Ovary (tissue), 9 donors: ENCODE results near the gene EFL1. TPM values are rescaled to one million over a fixed set of nuclear protein-coding genes. Genes with fewer than 3 reads are reported as not detected.
"Not testable (repeated sequence)": the region's sequence is repeated elsewhere in the genome, so short reads cannot be mapped to it uniquely, and the experiment has no call there.

Experiments
- DNase-seq, 5 donors: peaks; one replicate each; pipeline ENCODE4 v3.0.0-alpha.2; 2019 to 2020
- H3K27ac ChIP-seq, 2 donors: fragments of 200-600 bp; one replicate each; pipeline versions ENCODE4 v1.5.1 to v1.8.0; 2019 to 2022
- H3K27me3 ChIP-seq: fragments of 200-600 bp; one replicate; pipeline ENCODE4 v1.8.0; 2022
- H3K36me3 ChIP-seq: fragments of 200-600 bp; sonication (generic); one replicate; pipeline ENCODE4 v1.5.1; 2019
- H3K4me1 ChIP-seq: one replicate; pipeline ENCODE4 v1.8.1; 2013; ENCODE audit warnings: mild to moderate bottlenecking, moderate library complexity; ENCODE audit not compliant: insufficient read depth
- H3K4me3 ChIP-seq: fragments of 200-600 bp; sonication (generic); one replicate; pipeline ENCODE4 v1.5.1; 2017
- H3K9me3 ChIP-seq, 2 donors: fragments of 200-600 bp in 1 of 2; sonication (generic) in 1 of 2; one replicate each; pipeline versions ENCODE4 v1.5.1 to v1.8.1; 2013 to 2019; ENCODE audit warnings: mild to moderate bottlenecking in 1 of 2, moderate library complexity in 1 of 2
- EP300 ChIP-seq: sonication (generic); formaldehyde crosslinking; IDR thresholded peaks from one replicate; pipeline ENCODE4 v1.6.1; 2017; ENCODE audit warnings: antibody characterized with exemption
- POLR2A ChIP-seq: fragments of 450-650 bp; IDR thresholded peaks from one replicate; pipeline ENCODE4 v1.6.1; 2017; ENCODE audit warnings: antibody characterized with exemption, mild to moderate bottlenecking, moderate library complexity
- WGBS, 3 donors: extraction: QIAGEN DNeasy Blood & Tissue Kit in 1 of 3; methylation state at CpG; one replicate each; pipeline versions ENCODE4 v1.1.5 to v1.1.7; 2013 to 2017; 5-methylcytosine and 5-hydroxymethylcytosine counted together
- intact Hi-C, 4 donors: fragments of 100-400 bp; cut with DNase I; formaldehyde crosslinking; loops; one replicate each; pipeline versions ENCODE4 v1.11.0 to v1.15.1; 2022 to 2023
- polyA plus RNA-seq, 2 donors: library from polyadenylated mRNA; stranded (reverse); fragments of 200-250 nt in 1 of 2; fragments of 350-450 nt in 1 of 2; fragmentation: Illumina TruSeq in 1 of 2; extraction: RNeasy Lipid Tissue Mini Kit (QIAGEN cat#74804) in 1 of 2; gene quantifications; one replicate each; pipeline ENCODE4 v1.2.3, GENCODE V29; 2013 to 2014
- total RNA-seq, 7 donors: library from RNA; depleted of rRNA in 2 of 7; stranded (reverse); fragments of >200 nt in 2 of 7; fragmentation: NEBNext Ultra II Directional in 3 of 7; extraction: Animal tissue kit (Norgen Biotek cat#: 25700) in 3 of 7; gene quantifications; one replicate each; pipeline versions ENCODE4 v1.1.0 to v1.2.4, GENCODE V29; 2016 to 2023
- TF ChIP-seq, protein P1 (sequence below), 3 donors: fragments of 450-650 bp in 2 of 3; fragments of 200-600 bp in 1 of 3; IDR thresholded peaks; one replicate each; pipeline versions ENCODE4 v1.5.1 to v1.8.0; 2016 to 2022; ENCODE audit warnings: antibody characterized with exemption in 3 of 3, mild to moderate bottlenecking in 1 of 3
- donor health status: DM: no; HTN: no; CAD: no; lungs with moderate emphysema.
- donor health status: DM: no; HTN: no; CAD: no.
- donor health status: Bipolar disorder and iron deficiency.
- donor health status: DM: yes; HTN: yes; CAD: no.
- donor health status: DM: no; HTN: no; CAD: no.
- donor health status: DM: yes; HTN: yes; CAD: no.

EFL1 gene
- total and polyA plus RNA-seq, 9 donors, result 4.1 to 15.2 (median 8.9) TPM

DNA sequence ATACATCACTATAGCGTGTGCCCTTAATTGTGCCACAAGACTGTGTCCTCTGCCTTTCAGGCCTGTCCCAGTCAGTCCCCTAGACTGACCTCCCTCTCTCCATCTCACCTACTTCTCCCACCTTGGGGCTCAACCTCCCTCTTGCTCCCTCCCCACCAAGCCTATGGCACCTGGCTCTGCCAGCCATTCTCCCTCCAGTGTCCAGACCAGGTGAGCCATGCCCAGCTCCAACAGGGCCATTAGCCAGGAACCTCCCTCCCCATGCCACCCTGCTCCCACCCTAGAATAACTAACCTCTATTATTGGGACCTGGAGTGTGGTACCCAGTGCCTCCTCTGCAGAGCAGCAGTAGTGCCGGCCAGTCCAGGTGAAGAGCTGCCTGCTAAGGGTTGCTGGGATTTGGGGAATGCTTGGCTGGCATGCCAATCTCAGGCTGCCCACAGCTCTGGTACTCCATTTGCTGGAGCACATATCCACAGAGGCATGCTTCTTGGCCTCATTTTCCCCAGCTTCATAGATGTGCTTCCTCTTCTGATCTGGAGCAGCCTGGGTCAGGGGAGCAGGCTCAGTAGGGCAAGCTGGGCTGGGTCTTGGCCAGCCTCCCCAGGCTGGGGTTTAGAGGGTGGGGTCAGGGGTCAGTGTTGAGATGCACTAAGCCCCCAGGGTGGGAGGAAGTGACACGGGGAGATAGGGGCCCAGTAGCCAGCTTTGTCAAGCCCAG lies 38.9 kb upstream of the EFL1 start:
- intact Hi-C loops, result no loop called here
- no peaks in the 10 kb centered on the region for H3K36me3 ChIP-seq
- no peak for TF ChIP-seq EP300
- TF ChIP-seq POLR2A, result no peak
- TF ChIP-seq, protein P1, sequence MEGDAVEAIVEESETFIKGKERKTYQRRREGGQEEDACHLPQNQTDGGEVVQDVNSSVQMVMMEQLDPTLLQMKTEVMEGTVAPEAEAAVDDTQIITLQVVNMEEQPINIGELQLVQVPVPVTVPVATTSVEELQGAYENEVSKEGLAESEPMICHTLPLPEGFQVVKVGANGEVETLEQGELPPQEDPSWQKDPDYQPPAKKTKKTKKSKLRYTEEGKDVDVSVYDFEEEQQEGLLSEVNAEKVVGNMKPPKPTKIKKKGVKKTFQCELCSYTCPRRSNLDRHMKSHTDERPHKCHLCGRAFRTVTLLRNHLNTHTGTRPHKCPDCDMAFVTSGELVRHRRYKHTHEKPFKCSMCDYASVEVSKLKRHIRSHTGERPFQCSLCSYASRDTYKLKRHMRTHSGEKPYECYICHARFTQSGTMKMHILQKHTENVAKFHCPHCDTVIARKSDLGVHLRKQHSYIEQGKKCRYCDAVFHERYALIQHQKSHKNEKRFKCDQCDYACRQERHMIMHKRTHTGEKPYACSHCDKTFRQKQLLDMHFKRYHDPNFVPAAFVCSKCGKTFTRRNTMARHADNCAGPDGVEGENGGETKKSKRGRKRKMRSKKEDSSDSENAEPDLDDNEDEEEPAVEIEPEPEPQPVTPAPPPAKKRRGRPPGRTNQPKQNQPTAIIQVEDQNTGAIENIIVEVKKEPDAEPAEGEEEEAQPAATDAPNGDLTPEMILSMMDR (IDR thresholded peaks at IDR 0.05), result no peak
- H3K27ac ChIP-seq, result no peak overlapping the region
- no peaks in the 10 kb centered on the region for H3K27me3 ChIP-seq
- no peak for DNase-seq
- no peaks in the 10 kb centered on the region for H3K4me1 ChIP-seq
- H3K4me3 ChIP-seq, result no peak overlapping the region
- WGBS, 3 donors, result 73 to 76% (median 73%) methylated on average over 3 of the region's 3 CpGs
- H3K9me3 ChIP-seq, result no peaks in the 10 kb centered on the region

DNA sequence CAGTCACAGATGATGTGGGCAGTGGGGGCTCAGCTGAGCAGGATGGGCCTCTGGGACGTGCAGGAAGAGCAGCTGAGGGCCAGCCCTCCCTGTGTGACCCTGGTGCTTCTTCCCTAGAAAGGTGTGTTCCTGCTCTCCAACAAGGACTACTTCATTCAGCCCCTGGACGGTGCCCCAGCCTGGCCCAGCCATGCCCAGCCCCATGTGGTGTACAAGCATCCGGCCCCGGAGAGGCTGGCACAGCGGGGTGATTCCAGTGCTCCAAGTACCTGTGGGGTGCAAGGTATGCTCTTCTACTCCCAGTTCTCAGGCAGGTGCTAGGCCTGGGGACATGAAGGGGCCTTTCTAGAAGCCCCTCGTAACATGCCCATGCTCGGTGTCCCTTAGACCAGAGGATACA lies 38.3 kb upstream of the EFL1 start:
- Histone ChIP-seq H3K4me1 (no peaks in the 10 kb centered on the region), H3K27me3 (no peaks in the 10 kb centered on the region), H3K9me3 (no peaks in the 10 kb centered on the region), H3K36me3 (no peaks in the 10 kb centered on the region), H3K4me3 (no peak overlapping the region), H3K27ac (no peak overlapping the region)
- 89 to 91% (median 90%) methylated on average over 7 of the region's 7 CpGs for WGBS, 3 donors
- intact Hi-C loops, result no loop called here
- no peak for DNase-seq
- TF ChIP-seq POLR2A, result no peak
- TF ChIP-seq, protein P1 (IDR thresholded peaks at IDR 0.05), result no peak
- TF ChIP-seq EP300, result no peak

DNA sequence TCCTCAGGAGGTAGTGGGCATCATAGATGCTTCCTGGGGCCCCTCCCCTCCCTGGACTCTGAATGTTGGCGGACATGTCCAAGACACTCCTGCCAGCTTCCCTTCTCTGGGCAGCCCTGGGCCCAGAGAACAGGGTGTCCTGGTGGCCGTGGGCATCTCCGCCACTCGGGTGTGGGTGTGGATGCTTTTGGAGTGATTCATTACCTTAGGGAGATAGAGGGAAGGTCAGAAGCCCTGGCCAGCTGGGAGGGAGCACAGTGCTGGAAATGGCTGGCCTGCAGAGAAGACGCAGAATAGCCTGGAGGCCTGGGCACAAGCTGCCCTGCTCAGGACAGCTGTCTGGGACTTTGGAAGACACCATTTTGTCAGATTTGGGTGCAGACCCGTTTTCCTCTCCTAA lies 37.8 kb upstream of the EFL1 start:
- H3K27me3 ChIP-seq, H3K36me3 ChIP-seq, intact Hi-C loops, H3K4me1 ChIP-seq, DNase-seq, H3K27ac ChIP-seq, H3K4me3 ChIP-seq, H3K9me3 ChIP-seq: not testable (repeated sequence)
- WGBS, 3 donors, result 30 to 48% (median 35%) methylated on average over 5 to 6 of the region's 6 CpGs

DNA sequence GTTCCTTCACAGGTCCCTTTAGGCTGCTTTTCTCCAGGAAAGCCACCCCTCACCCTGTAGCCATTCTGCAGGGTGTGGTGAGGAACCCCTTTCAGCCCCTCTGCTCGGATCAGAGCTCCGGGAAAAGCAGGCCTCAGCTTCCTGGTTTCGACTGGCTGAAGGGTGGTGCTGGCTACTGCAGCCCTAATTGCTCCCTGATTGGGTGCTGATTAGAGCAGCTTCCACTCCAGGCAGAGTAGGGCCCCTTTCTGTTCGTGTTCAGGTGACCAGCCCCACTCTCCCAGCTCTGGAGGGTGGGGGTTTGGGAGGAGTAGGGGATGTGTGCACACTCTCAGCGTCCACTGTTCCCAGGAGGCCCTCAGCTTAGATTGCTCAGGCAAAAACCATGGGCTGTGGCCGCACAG lies 37.0 kb upstream of the EFL1 start:
- 74 to 86% (median 79%) methylated on average over 3 to 4 of the region's 6 CpGs for WGBS, 3 donors
- H3K4me3 ChIP-seq, H3K9me3 ChIP-seq, intact Hi-C loops, DNase-seq, H3K27ac ChIP-seq, H3K36me3 ChIP-seq, H3K4me1 ChIP-seq, H3K27me3 ChIP-seq: not testable (repeated sequence)

DNA sequence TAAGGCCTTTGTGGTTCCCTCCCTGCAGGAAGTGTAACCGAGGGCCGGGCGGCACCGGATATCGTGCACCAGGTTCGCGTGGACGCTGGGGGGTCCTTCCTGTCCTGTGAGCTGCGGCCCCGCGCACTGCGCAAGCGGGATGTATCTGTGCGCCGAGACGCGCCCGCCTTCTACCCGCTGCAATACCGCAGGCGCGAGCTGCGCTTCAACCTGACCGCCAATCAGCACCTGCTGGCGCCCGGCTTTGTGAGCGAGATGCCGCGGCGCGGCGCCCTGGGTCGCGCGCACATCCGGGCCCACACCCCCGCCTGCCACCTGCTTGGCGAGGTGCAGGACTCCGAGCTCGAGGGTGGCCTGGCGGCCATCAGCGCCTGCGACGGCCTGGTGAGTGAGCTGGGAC lies 36.0 kb upstream of the EFL1 start:
- 10 to 13% (median 12%) methylated on average over 32 to 44 of the region's 44 CpGs for WGBS, 3 donors
- TF ChIP-seq, protein P1 (IDR thresholded peaks at IDR 0.05), result no peak
- TF ChIP-seq POLR2A, result no peak
- no peak for TF ChIP-seq EP300

More for the DNA sequence above, 36.0 kb upstream of the EFL1 start:
- Histone ChIP-seq H3K36me3 (no peaks in the 10 kb centered on the region), H3K9me3 (no peaks in the 10 kb centered on the region), H3K4me1 (no peaks in the 10 kb centered on the region), H3K4me3 (no peak overlapping the region), H3K27ac (no peak overlapping the region), H3K27me3 (no peaks in the 10 kb centered on the region)
- intact Hi-C loops, result no loop called here
- no peak for DNase-seq
